Endothelial cell of umbilical vein (primary cell): ENCODE data around the gene KLRD1. TPM values are rescaled to one million over a fixed set of nuclear protein-coding genes. Genes with fewer than 3 reads are reported as not detected.
A peak's percentile ranks its signal among the peaks of the same experiment; 100 is the strongest.

ENCODE experiments used
- BruUV-seq: library from RNA; stranded (reverse); fragments of 400-500 nt; replicated peaks from 2 replicates; lab custom pipeline; 2021; lab: Mats Ljungman, UMichigan
- CTCF ChIA-PET: fragments of 300-600, 350-600 bp; sonication (Branson Sonifier 250); formaldehyde crosslinking; loops from one replicate; lab custom pipeline; 2021; ENCODE audit warnings: antibody characterized with exemption, inconsistent platforms; lab: Charles Lee
- POLR2A ChIA-PET: fragments of 300-600, 350-600 bp; sonication (Branson Sonifier 250); formaldehyde crosslinking; loops from one replicate; lab custom pipeline; 2021; ENCODE audit warnings: antibody characterized with exemption, inconsistent platforms; lab: Charles Lee
- DNase-seq: peaks from one replicate; pipeline ENCODE4 v3.0.0-alpha.2; 2011; ENCODE audit warnings: low read depth, low spot score
- FAIRE-seq: peaks from 2 replicates; lab custom pipeline; 2011; peaks lifted over from hg19 to GRCh38; lab: Jason Lieb, UNC
- H2AFZ ChIP-seq: 2 replicates; pipeline ENCODE4 v1.6.0; 2012; ENCODE audit warnings: low read depth, low read length, control low read depth, inconsistent platforms
- H3K27ac ChIP-seq: 2 replicates; pipeline ENCODE4 v1.5.1; 2011; ENCODE audit warnings: low read depth, mild to moderate bottlenecking, control low read depth, low read length, moderate library complexity; ENCODE audit not compliant: insufficient read depth
- H3K27me3 ChIP-seq, 2 experiments: 2 replicates each; pipeline versions ENCODE4 v1.6.0 to v1.6.1; 2011; ENCODE audit warnings: low read length in 2 of 2, mixed read lengths in 1 of 2; ENCODE audit not compliant: control insufficient read depth in 2 of 2, insufficient read depth in 2 of 2
- H3K36me3 ChIP-seq, 2 experiments: 2 replicates in 1 of 2; 3 replicates in 1 of 2; pipeline ENCODE4 v1.5.1; 2011; ENCODE audit warnings: low read length in 2 of 2, mild to moderate bottlenecking in 1 of 2, moderate library complexity in 1 of 2; ENCODE audit not compliant: control insufficient read depth in 2 of 2, insufficient read depth in 2 of 2; ENCODE audit errors: extremely low read depth in 1 of 2
- H3K4me1 ChIP-seq: 3 replicates; pipeline ENCODE4 v1.5.1; 2011; ENCODE audit warnings: mild to moderate bottlenecking, low read length; ENCODE audit not compliant: control insufficient read depth, insufficient read depth; ENCODE audit errors: extremely low read depth
- H3K4me2 ChIP-seq: 2 replicates; pipeline ENCODE4 v1.6.1; 2011; ENCODE audit warnings: low read length, control low read depth, mixed read lengths; ENCODE audit not compliant: insufficient read depth
- H3K4me3 ChIP-seq, 3 experiments: fragments of 200-600 bp in 1 of 3; sonication (generic), shearing (Covaris generic) in 1 of 3; replicated peaks in 1 of 3; 2 replicates each; pipeline ENCODE4 v1.5.1; 2011 to 2016; ENCODE audit warnings: control low read depth in 3 of 3, low read length in 3 of 3, mild to moderate bottlenecking in 2 of 3, inconsistent platforms in 1 of 3, low read depth in 1 of 3, moderate library complexity in 1 of 3; ENCODE audit not compliant: insufficient read depth in 1 of 3
- H3K79me2 ChIP-seq: 2 replicates; pipeline ENCODE4 v1.6.0; 2012; ENCODE audit warnings: low read length, inconsistent platforms; ENCODE audit not compliant: control insufficient read depth, insufficient read depth
- H3K9ac ChIP-seq: replicated peaks from 2 replicates; pipeline ENCODE3; 2011; ENCODE audit warnings: low read length, control low read depth; ENCODE audit not compliant: insufficient read depth; ENCODE audit errors: extremely low read depth
- H3K9me1 ChIP-seq: replicated peaks from 3 replicates; pipeline ENCODE4 v1.6.0; 2011; ENCODE audit warnings: mild to moderate bottlenecking, low read length; ENCODE audit not compliant: control insufficient read depth, insufficient read depth; ENCODE audit errors: extremely low read depth
- H3K9me3 ChIP-seq: replicated peaks from 2 replicates; pipeline ENCODE4 v1.5.1; 2012; ENCODE audit warnings: low read length, inconsistent platforms; ENCODE audit not compliant: control insufficient read depth, insufficient read depth
- H4K20me1 ChIP-seq: replicated peaks from 2 replicates; pipeline ENCODE3; 2011; ENCODE audit warnings: mild to moderate bottlenecking, low read length; ENCODE audit not compliant: control insufficient read depth, insufficient read depth; ENCODE audit errors: extremely low read depth
- EZH2 ChIP-seq: IDR thresholded peaks from 2 replicates; pipeline ENCODE4 v1.6.1; 2012; ENCODE audit warnings: borderline replicate concordance, low read depth, mild to moderate bottlenecking, moderate library complexity, low read length, inconsistent platforms; ENCODE audit not compliant: severe bottlenecking
- FOS ChIP-seq: IDR thresholded peaks from 2 replicates; pipeline ENCODE4 v1.6.1; 2011; ENCODE audit warnings: mild to moderate bottlenecking, low read length, moderate library complexity, borderline replicate concordance; ENCODE audit not compliant: insufficient read depth
- GATA2 ChIP-seq: IDR thresholded peaks from 2 replicates; pipeline ENCODE4 v1.7.0; 2011; ENCODE audit warnings: low read depth, mild to moderate bottlenecking, moderate library complexity, mixed read lengths, low read length; ENCODE audit not compliant: insufficient read length, insufficient read depth
- JUN ChIP-seq: IDR thresholded peaks from 2 replicates; pipeline ENCODE4 v1.6.1; 2011; ENCODE audit warnings: borderline replicate concordance, low read depth; ENCODE audit not compliant: insufficient read length, insufficient read depth
- MYC ChIP-seq: IDR thresholded peaks from one replicate; pipeline ENCODE4 v1.6.1; 2011; ENCODE audit warnings: mild to moderate bottlenecking, low read depth, low read length
- POLR2A ChIP-seq: IDR thresholded peaks from 2 replicates; pipeline ENCODE4 v1.6.1; 2012; ENCODE audit warnings: low read depth, mild to moderate bottlenecking, control low read depth, low read length
- POLR2AphosphoS5 ChIP-seq: IDR thresholded peaks from 2 replicates; pipeline ENCODE4 v1.6.1; 2012; ENCODE audit warnings: low read depth, mild to moderate bottlenecking, control low read depth, low read length, moderate library complexity; ENCODE audit not compliant: insufficient read depth
- dilution Hi-C: fragments of 300-500 bp; cut with MboI; formaldehyde crosslinking; loops from one replicate; pipeline ENCODE4 v1.15.0; 2019; ENCODE audit warnings: low sequenced_read_pairs; ENCODE audit not compliant: extremely low pct_ligation_motif_present
- intact Hi-C: fragments of 100-400 bp; cut with micrococcal nuclease; formaldehyde crosslinking; loops from one replicate; pipeline ENCODE4 v1.10.0; 2022
- polyA plus RNA-seq, 4 experiments: library from polyadenylated mRNA; depleted of rRNA in 3 of 4; stranded (reverse) in 3 of 4; unstranded in 1 of 4; fragments of >200 nt; gene quantifications; 2 replicates each; pipeline versions ENCODE4 v1.2.1 to v1.2.3, GENCODE V29; 2011 to 2012; ENCODE audit warnings: missing spikeins in 1 of 4
- total RNA-seq: library from RNA; stranded (reverse); gene quantifications from 2 replicates; pipeline ENCODE4 v1.2.3, GENCODE V29; 2021
- TF ChIP-seq, protein P1 (sequence below): IDR thresholded peaks from 2 replicates; pipeline ENCODE4 v1.6.1; 2011; ENCODE audit not compliant: insufficient read depth, insufficient read length
- TF ChIP-seq, protein P2 (sequence below), 2 donors: IDR thresholded peaks; 1 replicate in 1 of 2; 2 replicates in 1 of 2; pipeline ENCODE4 v1.5.1; 2011; ENCODE audit warnings: low read length in 2 of 2, mild to moderate bottlenecking in 2 of 2, moderate library complexity in 2 of 2, control low read depth in 1 of 2, inconsistent platforms in 1 of 2, low read depth in 1 of 2; ENCODE audit not compliant: insufficient read depth in 1 of 2; ENCODE audit errors: extremely low read depth in 1 of 2

KLRD1 gene
- total and polyA plus RNA-seq, 2 donors (not counting 3 experiments of a cell fraction or from before 2014, with no cell fraction given): 0.13 to 0.15 TPM

DNA sequence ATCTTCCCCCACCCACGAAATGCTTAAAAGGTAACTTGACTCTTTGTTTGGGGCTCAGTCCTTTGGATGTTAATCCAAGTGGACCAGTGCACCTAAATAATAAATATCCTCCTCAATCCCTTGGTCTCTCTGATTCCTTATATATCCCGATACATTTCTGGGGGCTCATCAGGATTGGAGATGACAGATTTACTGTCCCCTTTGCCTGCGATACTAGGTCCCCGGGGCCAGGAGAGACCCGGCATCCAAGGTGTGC lies 55.9 kb downstream of the KLRD1 start:
- POLR2A ChIA-PET: no interaction called here
- H3K27me3 ChIP-seq: no peaks in the 10 kb centered on the region
- H3K4me3 ChIP-seq: peak overlapping the region in 2 of 3 experiments; percentile 62 to 93
- TF ChIP-seq, protein P1, sequence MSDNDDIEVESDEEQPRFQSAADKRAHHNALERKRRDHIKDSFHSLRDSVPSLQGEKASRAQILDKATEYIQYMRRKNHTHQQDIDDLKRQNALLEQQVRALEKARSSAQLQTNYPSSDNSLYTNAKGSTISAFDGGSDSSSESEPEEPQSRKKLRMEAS: no peak
- TF ChIP-seq POLR2A (no peak), FOS (no peak), EZH2 (no peak), MYC (no peak), GATA2 (no peak), JUN (no peak), POLR2AphosphoS5 (no peak)
- TF ChIP-seq, protein P2, sequence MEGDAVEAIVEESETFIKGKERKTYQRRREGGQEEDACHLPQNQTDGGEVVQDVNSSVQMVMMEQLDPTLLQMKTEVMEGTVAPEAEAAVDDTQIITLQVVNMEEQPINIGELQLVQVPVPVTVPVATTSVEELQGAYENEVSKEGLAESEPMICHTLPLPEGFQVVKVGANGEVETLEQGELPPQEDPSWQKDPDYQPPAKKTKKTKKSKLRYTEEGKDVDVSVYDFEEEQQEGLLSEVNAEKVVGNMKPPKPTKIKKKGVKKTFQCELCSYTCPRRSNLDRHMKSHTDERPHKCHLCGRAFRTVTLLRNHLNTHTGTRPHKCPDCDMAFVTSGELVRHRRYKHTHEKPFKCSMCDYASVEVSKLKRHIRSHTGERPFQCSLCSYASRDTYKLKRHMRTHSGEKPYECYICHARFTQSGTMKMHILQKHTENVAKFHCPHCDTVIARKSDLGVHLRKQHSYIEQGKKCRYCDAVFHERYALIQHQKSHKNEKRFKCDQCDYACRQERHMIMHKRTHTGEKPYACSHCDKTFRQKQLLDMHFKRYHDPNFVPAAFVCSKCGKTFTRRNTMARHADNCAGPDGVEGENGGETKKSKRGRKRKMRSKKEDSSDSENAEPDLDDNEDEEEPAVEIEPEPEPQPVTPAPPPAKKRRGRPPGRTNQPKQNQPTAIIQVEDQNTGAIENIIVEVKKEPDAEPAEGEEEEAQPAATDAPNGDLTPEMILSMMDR (IDR thresholded peaks at IDR 0.05; ENCODE audit: extremely low read depth in 1 of 2, insufficient read depth in 1 of 2, low read depth in 1 of 2, low read length in 2 of 2): no peak
- H3K4me1 ChIP-seq: peaks cover 26% of the 10 kb centered on the region
- peak overlapping the region; percentile 99 for H2AFZ ChIP-seq
- no peaks in the 10 kb centered on the region for H4K20me1 ChIP-seq
- H3K36me3 ChIP-seq: no peaks in the 10 kb centered on the region
- no peaks in the 10 kb centered on the region for H3K9me3 ChIP-seq
- DNase-seq (no peak), FAIRE-seq (no peak)
- dilution Hi-C loops (no loop called here), intact Hi-C loops (loop anchor here (1.0 to 10.0 kb wide), 2 partner anchors 22 to 349 kb away; partner anchors contain the start of gene CLEC12B)
- CTCF ChIA-PET: interaction anchor here (0.9 to 2.6 kb wide), 3 partner anchors 11 to 210 kb away, joined by 3 to 10 read pairs (median 5); no protein-coding TSS in a partner anchor
- no TSS peak for BruUV-seq
- H3K27ac ChIP-seq: peak overlapping the region; percentile 77
- H3K4me2 ChIP-seq: peak overlapping the region; percentile 93
- H3K9ac ChIP-seq: peak overlapping the region; percentile 81
- H3K9me1 ChIP-seq: no peaks in the 10 kb centered on the region
- H3K79me2 ChIP-seq: no peaks in the 10 kb centered on the region
